H1 (cell line): Measurements from ENCODE around the gene INSIG1.

Source experiments
- JUN ChIP-seq: IDR thresholded peaks from 2 replicates; pipeline ENCODE4 v1.6.1; 2011; ENCODE audit warnings: low read depth, mild to moderate bottlenecking, improper control_type of control experiment, low read length
- KDM1A ChIP-seq: fragments of 200-600, 300-600 bp; sonication (generic); IDR thresholded peaks from 2 replicates; pipeline ENCODE4 v1.7.1; 2016; ENCODE audit warnings: mild to moderate bottlenecking, low read length, borderline replicate concordance
- PHF8 ChIP-seq: fragments of 200-600 bp; sonication (generic); conservative IDR thresholded peaks from 2 replicates; pipeline ENCODE4 v1.7.1; 2012; ENCODE audit warnings: low read depth, mild to moderate bottlenecking, inconsistent platforms, low read length, moderate library complexity

GRCh38 chr7:155270861-155271260, 26.8 kb upstream of the INSIG1 start:
- TF ChIP-seq PHF8 = no peak
- TF ChIP-seq KDM1A = no peak
- TF ChIP-seq JUN = no peak
